GM19452 (cell line): ENCODE data around the gene PRR7.

Source experiments
- ATAC-seq: cut with Tn5 transposase; IDR thresholded peaks from one replicate; pipeline ENCODE4 v1.9.1; 2021; ENCODE audit not compliant: unreplicated experiment

Gene PRR7

GRCh38 chr5:177496070-177496726, 49.6 kb downstream of the PRR7 start:
- no peak for ATAC-seq

DNA sequence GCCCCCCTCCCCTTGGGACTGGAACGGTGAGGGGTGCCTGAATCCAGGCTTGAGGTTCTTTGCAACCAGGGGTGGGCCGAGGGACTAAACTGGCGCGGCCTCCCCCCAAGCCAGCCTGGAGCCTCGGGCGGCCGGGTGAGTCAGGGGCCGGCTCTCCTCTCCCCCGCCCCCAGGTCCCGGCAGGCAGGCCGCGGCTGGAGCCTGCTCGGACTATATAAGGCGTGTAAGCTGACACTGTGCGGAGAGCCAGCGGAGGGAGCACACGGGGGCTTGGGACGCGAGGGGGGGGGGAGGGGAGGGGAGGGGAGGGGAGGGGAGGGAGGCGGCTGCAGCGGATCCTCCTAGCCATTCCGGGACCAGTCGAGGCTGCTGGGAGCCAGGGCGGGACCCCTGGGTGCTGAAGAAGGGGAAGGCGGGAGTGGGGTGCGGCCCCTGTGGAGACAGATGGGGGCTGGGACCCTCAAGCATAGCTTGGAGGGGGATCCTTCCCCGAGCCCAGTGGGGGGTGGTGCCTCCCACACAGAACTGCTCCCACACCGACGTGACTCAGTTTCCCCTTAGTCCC, 50.2 kb downstream of the PRR7 start:
- ATAC-seq: peak; percentile 0

DNA sequence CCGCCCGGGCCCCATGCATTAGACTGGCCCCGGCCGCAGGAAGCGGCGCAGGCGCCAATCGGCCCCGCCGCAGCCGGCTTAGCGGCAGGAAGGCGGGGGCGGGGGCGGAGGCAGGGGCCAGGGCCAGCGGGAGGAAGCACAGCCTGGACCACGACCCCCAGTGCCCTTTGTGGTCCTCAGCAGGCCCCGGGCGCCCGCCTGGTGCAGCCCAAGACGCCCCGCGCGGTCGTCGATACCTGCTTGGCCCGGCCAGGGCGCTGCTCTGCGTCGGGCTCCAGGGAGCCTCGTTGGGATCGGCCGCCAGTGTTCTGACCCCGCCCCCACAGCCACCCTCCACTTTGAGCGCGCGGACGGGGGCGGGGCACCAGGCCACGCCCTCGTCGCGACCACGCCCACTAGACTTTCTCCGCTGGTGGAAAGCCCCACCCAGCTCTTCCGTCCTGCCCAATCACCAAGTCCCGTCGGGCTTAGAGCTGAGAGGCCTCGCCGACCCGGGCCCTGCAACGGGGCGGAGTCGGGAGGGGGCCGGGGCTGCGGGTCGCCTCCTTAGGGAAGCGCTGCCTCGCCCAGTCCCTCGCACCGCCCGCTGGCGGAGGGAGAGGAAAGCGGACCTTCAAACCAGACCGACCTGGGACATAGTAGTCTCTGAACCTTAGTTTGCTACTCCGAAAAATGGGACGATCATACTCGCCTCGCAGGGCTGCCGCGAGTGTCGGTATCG, 50.8 kb downstream of the PRR7 start, which contains the start of gene PDLIM7:
PDLIM7 (minus strand) TSS at position 313 of the 721 bp plus-strand sequence. CDS start 1,092 bp downstream, outside the sequence.
- peak; percentile 68 for ATAC-seq

- ATAC-seq: no peak
Measured at GRCh38 chr5:177498013-177498787, 51.6 kb downstream of the PRR7 start.

- no peak for ATAC-seq
Measured at GRCh38 chr5:177499842-177500241, 53.2 kb downstream of the PRR7 start.

- ATAC-seq: peak; percentile 31
Measured at GRCh38 chr5:177500685-177501522, 54.3 kb downstream of the PRR7 start.

DNA sequence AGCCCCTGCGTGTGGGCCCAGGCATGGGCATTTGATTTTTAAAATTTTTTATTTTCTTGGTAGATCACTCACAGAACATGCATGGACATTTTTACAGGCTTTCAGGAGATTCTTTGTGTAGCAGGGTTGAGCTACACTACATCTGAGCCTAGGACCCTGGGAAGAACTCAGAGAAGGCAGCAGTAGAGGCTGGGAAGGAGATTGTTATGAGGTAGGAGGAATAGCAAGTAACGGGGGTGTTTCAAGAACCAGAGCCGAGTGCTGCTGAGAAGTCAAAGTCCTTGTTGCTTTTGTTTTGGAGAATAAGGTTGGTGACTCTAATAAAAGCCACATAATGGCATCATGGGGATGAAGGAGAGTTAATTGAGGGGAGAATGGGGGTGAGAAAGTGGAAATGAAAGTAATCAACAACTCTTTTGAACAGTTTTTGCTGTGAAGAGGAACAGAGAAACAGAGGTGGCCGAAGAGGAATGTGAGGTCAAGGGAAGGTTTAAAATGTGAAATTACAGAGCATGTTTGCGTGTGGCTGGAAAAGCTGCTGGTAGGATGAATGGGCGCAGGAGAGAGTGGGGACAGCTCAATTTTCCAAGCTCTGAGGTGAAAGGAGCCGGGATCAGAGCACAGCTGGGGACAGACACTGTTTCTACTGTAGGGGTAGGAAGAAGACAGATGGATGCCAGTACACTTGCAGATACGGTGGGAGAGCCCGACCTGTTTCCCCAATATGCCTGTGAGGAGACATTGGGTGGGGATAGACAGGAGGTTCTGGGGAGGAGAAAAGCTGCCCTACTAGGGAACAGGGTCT, 55.5 kb downstream of the PRR7 start:
- no peak for ATAC-seq

DNA sequence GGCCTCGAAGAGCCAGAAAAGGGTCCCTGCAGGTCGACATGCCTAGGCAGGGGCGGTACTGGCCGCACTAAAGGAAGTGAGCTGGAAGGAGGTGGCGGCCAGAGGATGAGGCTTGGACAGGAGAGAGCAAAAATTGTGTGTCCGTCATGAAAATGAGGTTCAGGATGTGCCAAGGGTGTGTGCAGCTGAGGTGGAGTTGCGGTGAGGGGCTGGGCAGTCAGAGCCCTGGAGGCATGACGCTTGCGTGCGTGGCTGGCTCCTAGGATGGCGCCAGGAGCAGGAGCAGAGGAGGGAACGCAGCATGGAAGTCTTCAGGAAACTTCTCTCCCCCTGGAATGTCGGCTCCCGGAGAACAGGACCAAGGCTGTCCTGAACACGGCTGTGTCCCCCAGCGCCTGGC, 56.3 kb downstream of the PRR7 start:
- no peak for ATAC-seq

DNA sequence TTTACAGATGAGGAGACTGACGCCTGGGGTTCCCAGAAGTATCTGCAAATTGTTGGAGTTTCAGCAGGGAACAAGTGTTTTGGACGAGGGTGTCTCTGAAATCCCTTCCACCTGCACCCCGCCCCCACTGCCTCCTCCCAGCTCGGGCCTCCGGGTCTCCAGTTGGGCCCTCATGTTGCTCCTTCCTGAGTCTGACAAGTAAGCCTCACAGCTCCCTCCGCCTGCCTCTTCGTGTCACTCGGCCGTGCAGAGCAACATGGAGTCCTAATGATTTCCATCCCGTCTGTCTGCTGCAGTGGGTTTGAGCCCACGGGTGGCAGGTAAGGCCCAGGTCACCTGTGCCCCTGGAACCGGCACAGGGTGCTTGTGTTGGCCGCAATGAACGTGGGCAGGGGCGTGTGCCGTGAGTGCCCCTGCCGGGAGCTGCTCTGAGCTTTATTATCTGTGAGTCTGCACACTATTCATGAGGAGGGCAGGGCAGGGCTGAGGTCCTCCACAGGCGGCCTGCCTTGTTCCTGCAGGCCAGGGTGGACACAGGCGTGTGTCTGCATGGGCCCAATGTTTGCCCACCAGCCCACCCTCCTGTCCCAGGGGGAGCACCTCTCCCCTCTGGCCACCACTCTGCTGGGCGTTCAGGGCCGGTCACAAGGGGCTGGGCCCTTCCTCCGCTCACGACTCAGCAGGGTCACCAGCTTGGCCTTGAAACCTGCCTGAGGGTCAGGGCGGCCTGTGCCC, 56.9 kb downstream of the PRR7 start:
- ATAC-seq: no peak

DNA sequence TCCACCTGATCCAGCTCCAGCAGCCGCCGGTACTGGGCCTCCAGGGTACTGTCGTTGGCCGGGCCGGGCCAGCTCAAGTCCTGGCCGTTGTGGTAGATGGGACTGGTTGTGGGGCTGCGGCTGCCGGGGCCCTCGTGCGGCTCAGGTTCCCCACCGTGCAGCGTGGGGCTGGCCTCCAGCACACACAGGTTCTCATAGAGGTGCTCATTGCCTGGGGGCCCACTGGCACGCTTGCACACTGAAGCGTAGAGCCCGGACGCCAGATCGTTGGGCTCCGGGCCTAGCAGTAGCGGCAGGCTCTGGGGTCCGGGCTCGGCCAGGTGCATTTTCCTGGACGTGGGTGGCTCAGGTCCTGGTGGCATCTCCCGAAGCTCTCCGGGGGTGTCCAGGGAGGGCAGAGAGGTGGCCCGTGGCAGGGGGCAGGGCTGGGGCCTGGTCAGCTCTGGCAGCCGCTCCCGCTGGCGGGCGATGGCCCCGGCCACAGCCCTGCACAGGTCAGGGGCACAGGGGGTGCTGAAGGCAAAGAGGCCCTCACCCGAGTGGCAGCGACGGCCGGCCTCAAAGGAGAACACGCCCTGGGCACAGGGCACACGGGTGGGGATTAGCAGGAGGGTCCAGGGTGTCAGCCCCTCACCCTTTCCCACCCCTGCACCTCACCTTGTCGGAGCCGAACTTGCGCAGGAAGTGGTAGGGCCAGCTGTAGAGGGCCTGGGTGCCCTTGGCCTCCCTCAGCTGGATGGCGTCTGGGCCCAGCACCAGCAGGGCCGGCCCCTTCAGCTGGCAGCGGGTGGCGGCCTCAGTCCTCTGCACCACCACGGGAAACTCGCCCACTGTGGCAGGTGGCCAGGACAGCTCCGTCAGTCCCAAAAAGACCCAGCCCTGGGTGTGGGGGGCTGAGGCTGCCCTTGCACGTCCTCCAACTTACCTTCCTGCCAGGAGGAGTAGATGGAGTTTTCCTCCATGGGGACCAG, 57.8 kb downstream of the PRR7 start:
- no peak for ATAC-seq

GRCh38 chr5:177505075-177505474, 58.5 kb downstream of the PRR7 start:
- ATAC-seq: no peak
